ENCODE measurements around the gene ARHGEF11.

Gene ARHGEF11

GRCh38 chr1:157045250-157046218, at the start of gene ARHGEF11:
TSS of gene ARHGEF11 (minus strand) at chr1:157045742. CDS start at chr1:157044330, 1,412 bp downstream.
- H3K27ac Mint-ChIP-seq: peak within 1 kb of the TSS; percentile 68
- DNase-seq: peak; percentile 44
- H3K4me3 Mint-ChIP-seq: peak within 1 kb of the TSS; percentile 84
- peak; percentile 50 for ATAC-seq
- no peaks in the 10 kb centered on the region for H3K9me3 Mint-ChIP-seq
- peaks cover 81% of the 10 kb centered on the region for H3K27me3 Mint-ChIP-seq
- peaks cover 13% of the 10 kb centered on the region for H3K4me1 Mint-ChIP-seq
- no peaks in the 10 kb centered on the region for H3K36me3 Mint-ChIP-seq (ENCODE audit: low read depth)

DNA sequence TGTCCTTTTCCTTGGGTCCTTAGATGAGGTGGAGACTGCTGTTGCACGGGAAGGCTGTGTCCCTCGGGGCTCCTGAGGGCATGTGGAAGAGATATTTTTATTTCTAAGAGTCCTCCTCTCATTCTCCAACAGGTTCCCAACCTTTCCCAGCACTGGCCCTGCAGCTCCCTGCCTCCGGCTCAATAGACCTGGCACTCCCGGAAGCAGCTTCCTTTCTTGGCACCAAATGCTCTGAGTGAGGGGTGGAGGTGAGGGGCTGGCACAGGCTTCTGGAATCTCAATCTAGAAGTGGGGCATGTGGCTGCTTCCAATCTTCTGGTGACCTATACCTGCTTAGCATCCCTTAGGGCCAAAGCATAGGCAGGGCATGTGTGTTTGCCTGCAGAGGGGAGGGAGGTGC, 49.5 kb upstream of the ARHGEF11 start:
- no peaks in the 10 kb centered on the region for H3K36me3 Mint-ChIP-seq (ENCODE audit: low read depth)
- DNase-seq (no peak), ATAC-seq (no peak)
- peaks cover under 1% of the 10 kb centered on the region for H3K27me3 Mint-ChIP-seq
- H3K4me3 Mint-ChIP-seq: no peak overlapping the region
- no peaks in the 10 kb centered on the region for H3K9me3 Mint-ChIP-seq
- H3K27ac Mint-ChIP-seq: no peak overlapping the region
- peaks cover 10% of the 10 kb centered on the region for H3K4me1 Mint-ChIP-seq

DNA sequence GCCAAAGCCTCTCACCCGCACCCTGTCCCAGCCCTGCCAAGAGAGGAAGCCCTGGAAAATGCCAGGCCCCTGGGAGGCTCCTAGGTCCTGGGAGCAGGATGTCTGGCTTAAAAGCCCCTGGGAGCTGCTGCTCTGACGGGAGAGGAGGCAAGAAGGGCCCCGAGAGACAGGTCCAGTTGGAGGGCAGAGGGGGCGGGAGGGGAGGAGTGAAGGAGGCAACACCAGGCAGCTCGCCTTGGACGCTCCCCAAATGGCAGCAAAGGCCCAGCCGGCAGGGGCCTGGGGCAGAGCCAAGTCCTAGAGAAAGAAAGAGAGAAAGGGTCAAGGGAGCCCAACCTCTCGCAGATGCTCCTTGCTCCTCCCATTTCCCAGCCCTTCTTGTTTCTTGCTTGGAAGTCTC, 47.3 kb upstream of the ARHGEF11 start:
- ATAC-seq (no peak), DNase-seq (no peak)
- Mint-ChIP-seq H3K27me3 (peaks cover 2% of the 10 kb centered on the region), H3K27ac (no peak overlapping the region), H3K9me3 (no peaks in the 10 kb centered on the region), H3K36me3 (ENCODE audit: low read depth) (no peaks in the 10 kb centered on the region), H3K4me3 (no peak overlapping the region), H3K4me1 (no peaks in the 10 kb centered on the region)

DNA sequence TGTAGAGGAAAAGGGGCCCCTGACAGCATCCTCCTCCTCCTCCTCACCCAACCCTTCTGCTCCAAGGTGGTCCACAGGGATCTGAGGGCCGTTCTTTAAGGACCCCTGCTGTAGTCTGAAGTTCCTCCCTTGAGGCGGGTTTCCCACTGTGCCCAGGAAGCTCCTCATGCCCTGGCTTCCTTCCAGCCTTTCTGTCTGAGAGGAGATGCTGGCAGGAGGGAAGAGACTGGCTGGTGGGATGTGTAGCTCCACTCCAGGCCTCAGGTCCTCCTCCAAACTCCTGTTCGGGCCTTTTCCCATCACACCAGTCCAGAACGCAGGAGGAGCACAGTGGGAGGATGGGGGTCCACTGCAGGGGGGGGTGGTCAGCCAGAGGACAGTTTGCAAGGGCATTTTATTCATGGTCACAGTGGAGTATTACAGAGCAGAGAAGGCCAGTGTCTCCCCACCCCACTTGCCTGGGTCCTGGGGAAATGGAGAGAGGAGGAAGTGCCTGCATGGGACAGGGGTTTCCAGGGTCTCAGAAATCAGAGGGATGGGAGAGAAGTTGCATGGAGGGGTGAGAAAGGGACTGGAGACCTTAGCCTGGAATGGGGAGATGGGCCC, 46.2 kb upstream of the ARHGEF11 start:
- Mint-ChIP-seq H3K27me3 (peaks cover 2% of the 10 kb centered on the region), H3K4me1 (no peaks in the 10 kb centered on the region), H3K9me3 (no peaks in the 10 kb centered on the region), H3K27ac (no peak overlapping the region), H3K36me3 (ENCODE audit: low read depth) (no peaks in the 10 kb centered on the region), H3K4me3 (no peak overlapping the region)
- no peak for ATAC-seq
- DNase-seq: no peak

DNA sequence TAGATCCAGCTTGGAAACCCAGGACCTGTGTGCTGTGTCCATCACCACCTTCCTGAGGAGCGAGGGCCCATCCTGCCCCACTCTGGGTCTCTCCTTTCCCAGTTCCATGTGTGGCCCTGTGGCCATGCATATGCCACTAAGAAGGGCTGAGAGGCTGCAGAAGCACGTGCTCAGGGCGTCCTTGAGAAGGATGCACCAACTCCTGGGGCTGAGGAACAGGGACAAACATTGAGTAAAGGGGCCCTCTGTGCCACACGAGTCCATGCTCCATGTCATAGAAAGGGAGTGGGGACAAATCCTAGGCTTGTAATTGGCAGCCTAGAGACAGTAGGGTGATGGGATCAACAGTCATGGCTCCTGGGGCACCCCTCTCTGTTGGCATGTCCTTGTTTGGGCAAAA, 45.6 kb upstream of the ARHGEF11 start:
- H3K9me3 Mint-ChIP-seq: no peaks in the 10 kb centered on the region
- no peaks in the 10 kb centered on the region for H3K36me3 Mint-ChIP-seq (ENCODE audit: low read depth)
- no peak overlapping the region for H3K27ac Mint-ChIP-seq
- no peaks in the 10 kb centered on the region for H3K4me1 Mint-ChIP-seq
- DNase-seq: no peak
- ATAC-seq: no peak
- H3K27me3 Mint-ChIP-seq: peaks cover 2% of the 10 kb centered on the region
- no peak overlapping the region for H3K4me3 Mint-ChIP-seq

GRCh38 chr1:157090771-157091170, 45.2 kb upstream of the ARHGEF11 start:
- DNase-seq: no peak
- Mint-ChIP-seq H3K27me3 (peaks cover 2% of the 10 kb centered on the region), H3K4me3 (no peak overlapping the region), H3K27ac (no peak overlapping the region), H3K4me1 (no peaks in the 10 kb centered on the region), H3K36me3 (ENCODE audit: low read depth) (no peaks in the 10 kb centered on the region), H3K9me3 (no peaks in the 10 kb centered on the region)
- no peak for ATAC-seq

DNA sequence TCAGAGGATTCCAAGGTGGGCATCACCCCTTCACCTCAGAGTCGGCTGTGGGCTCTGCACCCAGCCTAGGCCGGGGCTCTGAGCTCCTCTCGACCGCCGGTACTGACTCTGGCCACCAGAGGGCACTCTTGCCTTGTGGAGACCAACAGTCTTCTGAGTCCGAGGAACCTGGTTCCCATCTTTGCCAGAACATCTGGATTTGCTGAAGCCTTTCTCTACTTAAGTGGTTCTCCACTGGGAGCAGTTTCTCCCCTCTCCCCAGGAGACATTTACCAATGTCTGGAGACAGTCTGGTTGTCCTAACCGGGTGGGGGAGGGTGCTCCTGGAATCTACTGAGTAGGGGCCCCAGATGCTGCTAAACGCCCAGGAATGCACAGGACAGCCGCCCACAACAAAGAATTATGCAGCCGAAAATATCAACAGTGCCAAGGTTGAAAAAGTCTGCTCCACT, 44.7 kb upstream of the ARHGEF11 start:
- H3K9me3 Mint-ChIP-seq: no peaks in the 10 kb centered on the region
- no peak overlapping the region for H3K27ac Mint-ChIP-seq

DNA sequence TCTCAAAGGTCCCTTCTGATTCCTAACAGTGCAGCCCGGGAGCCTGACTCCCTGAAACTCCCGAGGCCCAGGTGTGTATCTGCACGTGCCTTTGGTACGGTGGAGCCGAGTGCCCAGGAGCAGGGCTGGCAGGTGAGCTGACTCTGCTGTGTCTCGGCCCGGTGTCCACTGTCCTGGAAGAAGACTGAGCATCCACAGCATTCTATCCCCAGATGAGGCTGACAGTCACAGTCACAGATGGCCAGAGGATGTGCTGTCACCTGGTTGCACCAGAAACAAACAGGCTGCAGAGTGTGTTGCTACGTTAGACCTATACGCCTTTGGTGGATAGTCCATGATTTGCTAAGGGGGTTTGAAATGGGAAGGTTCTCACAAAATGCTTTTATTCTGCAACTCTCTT, 44.2 kb upstream of the ARHGEF11 start:
- Mint-ChIP-seq H3K27ac (no peak overlapping the region), H3K4me3 (no peak overlapping the region), H3K27me3 (peaks cover 2% of the 10 kb centered on the region), H3K36me3 (ENCODE audit: low read depth) (no peaks in the 10 kb centered on the region), H3K9me3 (no peaks in the 10 kb centered on the region), H3K4me1 (no peaks in the 10 kb centered on the region)
- DNase-seq (no peak), ATAC-seq (no peak)

More for the DNA sequence above, 44.7 kb upstream of the ARHGEF11 start:
- peak; percentile 90 for ATAC-seq
- Mint-ChIP-seq H3K4me3 (no peak overlapping the region), H3K4me1 (no peaks in the 10 kb centered on the region), H3K36me3 (ENCODE audit: low read depth) (no peaks in the 10 kb centered on the region), H3K27me3 (peaks cover 2% of the 10 kb centered on the region)
- peak; percentile 90 for DNase-seq

GRCh38 chr1:157088607-157089006, 43.1 kb upstream of the ARHGEF11 start:
- H3K36me3 Mint-ChIP-seq (ENCODE audit: low read depth): no peaks in the 10 kb centered on the region
- ATAC-seq: no peak
- H3K9me3 Mint-ChIP-seq: no peaks in the 10 kb centered on the region
- H3K4me1 Mint-ChIP-seq: no peaks in the 10 kb centered on the region
- H3K27ac Mint-ChIP-seq: no peak overlapping the region
- H3K27me3 Mint-ChIP-seq: peaks cover 6% of the 10 kb centered on the region
- DNase-seq: no peak
- H3K4me3 Mint-ChIP-seq: no peak overlapping the region

- Mint-ChIP-seq H3K27ac (no peak overlapping the region), H3K4me3 (no peak overlapping the region), H3K9me3 (no peaks in the 10 kb centered on the region), H3K36me3 (ENCODE audit: low read depth) (no peaks in the 10 kb centered on the region), H3K4me1 (no peaks in the 10 kb centered on the region), H3K27me3 (peaks cover 6% of the 10 kb centered on the region)
- DNase-seq: no peak
- no peak for ATAC-seq
Measured at GRCh38 chr1:157087030-157087429, 41.5 kb upstream of the ARHGEF11 start.

DNA sequence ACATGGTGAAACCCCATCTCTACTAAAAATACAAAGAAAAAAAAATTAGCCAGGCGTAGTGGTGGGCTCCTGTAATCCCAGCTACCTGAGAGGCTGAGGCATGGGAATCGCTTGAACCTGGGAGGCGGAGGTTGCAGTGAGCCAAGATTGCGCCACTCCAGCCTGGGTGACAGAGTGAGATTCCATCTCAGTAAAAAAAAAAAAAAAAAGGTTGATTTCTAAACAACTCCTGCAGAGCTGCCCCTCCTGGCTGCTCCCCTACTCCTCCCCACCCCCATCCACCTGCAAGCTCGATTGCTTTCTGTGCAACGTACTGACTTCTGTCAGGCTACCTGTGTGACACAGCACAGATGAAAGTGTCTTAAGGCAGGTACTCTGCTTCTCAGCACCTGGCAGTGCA, 40.8 kb upstream of the ARHGEF11 start:
- H3K27me3 Mint-ChIP-seq: peaks cover 6% of the 10 kb centered on the region
- H3K9me3 Mint-ChIP-seq: no peaks in the 10 kb centered on the region
- H3K4me1 Mint-ChIP-seq: no peaks in the 10 kb centered on the region
- DNase-seq (no peak), ATAC-seq (no peak)
- H3K27ac Mint-ChIP-seq: no peak overlapping the region
- no peaks in the 10 kb centered on the region for H3K36me3 Mint-ChIP-seq (ENCODE audit: low read depth)
- H3K4me3 Mint-ChIP-seq: no peak overlapping the region

DNA sequence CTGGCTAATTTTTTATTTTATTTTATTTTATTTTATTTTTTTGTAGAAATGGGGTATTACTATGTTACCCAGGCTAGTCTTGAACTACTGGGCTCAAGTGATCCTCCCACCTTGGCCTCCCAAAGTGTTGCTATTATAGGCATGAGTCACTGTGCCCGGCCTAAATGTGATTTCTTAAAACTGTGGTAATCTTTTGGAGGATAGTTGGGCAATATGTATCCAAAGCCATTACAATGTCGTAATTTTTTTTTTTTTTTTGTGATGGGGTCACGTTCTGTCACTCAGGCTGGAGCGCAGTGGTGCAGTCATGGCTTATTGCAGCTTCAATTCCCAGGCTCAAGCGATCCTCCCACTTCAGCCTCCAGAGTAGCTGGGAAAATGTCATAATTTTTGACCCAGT, 39.9 kb upstream of the ARHGEF11 start:
- DNase-seq (no peak), ATAC-seq (no peak)

DNA sequence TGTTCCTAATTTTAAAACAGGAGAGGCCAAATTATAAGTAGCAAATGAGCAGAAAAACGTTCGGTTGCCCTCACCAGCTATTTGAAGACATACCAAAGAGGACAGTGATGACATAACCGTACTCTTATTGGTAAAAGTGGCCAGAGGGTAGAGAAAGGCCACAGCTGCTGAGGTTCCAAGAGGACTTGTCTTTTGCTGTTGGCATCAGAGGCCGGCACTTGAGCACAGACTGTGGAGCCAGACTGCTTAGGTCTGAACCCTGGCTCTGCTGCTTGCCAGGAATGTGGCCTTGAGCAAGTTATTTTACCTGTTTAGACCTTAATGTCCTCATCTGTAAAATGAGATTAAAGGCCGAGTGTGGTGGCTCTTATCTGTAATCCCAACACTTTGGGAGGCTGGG, 39.2 kb upstream of the ARHGEF11 start:
- ATAC-seq (no peak), DNase-seq (no peak)
- no peaks in the 10 kb centered on the region for H3K9me3 Mint-ChIP-seq
- H3K27me3 Mint-ChIP-seq: peaks cover 4% of the 10 kb centered on the region
- H3K4me3 Mint-ChIP-seq: no peak overlapping the region
- H3K27ac Mint-ChIP-seq: no peak overlapping the region
- H3K36me3 Mint-ChIP-seq (ENCODE audit: low read depth): no peaks in the 10 kb centered on the region
- no peaks in the 10 kb centered on the region for H3K4me1 Mint-ChIP-seq

More for the DNA sequence above, 39.9 kb upstream of the ARHGEF11 start:
- peaks cover 6% of the 10 kb centered on the region for H3K27me3 Mint-ChIP-seq
- no peaks in the 10 kb centered on the region for H3K9me3 Mint-ChIP-seq
- no peaks in the 10 kb centered on the region for H3K36me3 Mint-ChIP-seq (ENCODE audit: low read depth)
- H3K4me3 Mint-ChIP-seq: no peak overlapping the region
- H3K27ac Mint-ChIP-seq: no peak overlapping the region
- no peaks in the 10 kb centered on the region for H3K4me1 Mint-ChIP-seq

DNA sequence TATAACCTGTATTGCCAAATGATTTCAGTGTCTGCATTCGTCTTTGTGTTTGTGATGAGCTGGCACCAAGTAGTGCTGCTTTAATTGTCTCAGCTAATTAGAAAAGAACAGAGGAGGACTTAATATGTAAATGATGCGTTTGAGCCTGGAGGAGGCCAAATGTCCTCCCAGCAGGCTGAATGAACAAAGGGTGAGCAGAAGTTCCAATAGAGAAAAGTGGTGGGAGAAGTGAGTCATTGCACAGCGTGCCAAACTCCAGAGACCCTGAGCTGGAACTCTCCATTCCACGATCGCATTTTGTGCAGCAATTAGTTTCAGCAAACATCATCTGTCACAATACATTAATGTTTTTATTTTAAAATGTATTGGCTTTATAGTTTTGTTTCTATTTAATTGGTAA, 36.2 kb upstream of the ARHGEF11 start:
- Mint-ChIP-seq H3K27ac (no peak overlapping the region), H3K36me3 (ENCODE audit: low read depth) (no peaks in the 10 kb centered on the region), H3K4me1 (no peaks in the 10 kb centered on the region), H3K27me3 (peaks cover 19% of the 10 kb centered on the region), H3K9me3 (no peaks in the 10 kb centered on the region), H3K4me3 (no peak overlapping the region)
- ATAC-seq: no peak
- DNase-seq: no peak

- DNase-seq (no peak), ATAC-seq (no peak)
- Mint-ChIP-seq H3K4me3 (no peak overlapping the region), H3K27me3 (peaks cover 26% of the 10 kb centered on the region), H3K36me3 (ENCODE audit: low read depth) (no peaks in the 10 kb centered on the region), H3K4me1 (no peaks in the 10 kb centered on the region), H3K27ac (no peak overlapping the region), H3K9me3 (no peaks in the 10 kb centered on the region)
Measured at GRCh38 chr1:157080714-157081113, 35.2 kb upstream of the ARHGEF11 start.
